ENCODE results near the gene NEK6.

Gene NEK6

GRCh38 chr9:124350494-124351263 lies 92.9 kb downstream of the NEK6 start:
- Histone ChIP-seq H3K4me1 (ENCODE audit: low read depth, poor library complexity, severe bottlenecking) (no peaks in the 10 kb centered on the region), H3K79me2 (ENCODE audit: insufficient read depth, low read depth) (no peaks in the 10 kb centered on the region), H3K27ac (no peak overlapping the region), H3K36me3 (ENCODE audit: insufficient read depth) (no peaks in the 10 kb centered on the region), H3K27me3 (ENCODE audit: insufficient read depth, low read depth) (no peaks in the 10 kb centered on the region), H3K9ac (no peak overlapping the region), H3K4me2 (no peak overlapping the region), H3K4me3 (IDR thresholded peaks at IDR 0.05; ENCODE audit: insufficient read depth, low read depth, low read length) (no peak overlapping the region), H2AFZ (ENCODE audit: low read depth) (no peak overlapping the region), H4K20me1 (ENCODE audit: insufficient read depth) (no peaks in the 10 kb centered on the region)
- TF ChIP-seq CTCF (conservative IDR thresholded peaks at IDR 0.05; ENCODE audit: low read depth, low read length): no peak

GRCh38 chr9:124351672-124352468 lies 94.1 kb downstream of the NEK6 start:
- H3K79me2 ChIP-seq (ENCODE audit: insufficient read depth, low read depth): no peaks in the 10 kb centered on the region
- H3K27me3 ChIP-seq (ENCODE audit: insufficient read depth, low read depth): no peaks in the 10 kb centered on the region
- H2AFZ ChIP-seq (ENCODE audit: low read depth): no peak overlapping the region
- H3K27ac ChIP-seq: no peak overlapping the region
- no peak overlapping the region for H3K4me2 ChIP-seq
- TF ChIP-seq CTCF (conservative IDR thresholded peaks at IDR 0.05; ENCODE audit: low read depth, low read length): no peak
- no peak overlapping the region for H3K4me3 ChIP-seq (IDR thresholded peaks at IDR 0.05; ENCODE audit: insufficient read depth, low read depth, low read length)
- H3K36me3 ChIP-seq (ENCODE audit: insufficient read depth): no peaks in the 10 kb centered on the region
- no peaks in the 10 kb centered on the region for H3K4me1 ChIP-seq (ENCODE audit: low read depth, poor library complexity, severe bottlenecking)
- H4K20me1 ChIP-seq (ENCODE audit: insufficient read depth): 0 out of 2 replicates have a peak, but pooled peaks cover 2% of the 10 kb centered on the region
- H3K9ac ChIP-seq: no peak overlapping the region

GRCh38 chr9:124352616-124353015 lies 94.9 kb downstream of the NEK6 start:
- no peaks in the 10 kb centered on the region; the same call in 1 of the 2 replicates for H3K79me2 ChIP-seq (ENCODE audit: insufficient read depth, low read depth)
- no peak overlapping the region for H3K4me3 ChIP-seq (IDR thresholded peaks at IDR 0.05; ENCODE audit: insufficient read depth, low read depth, low read length)
- H3K27ac ChIP-seq: no peak overlapping the region
- H3K4me1 ChIP-seq (ENCODE audit: low read depth, poor library complexity, severe bottlenecking): no peaks in the 10 kb centered on the region
- no peak overlapping the region for H2AFZ ChIP-seq (ENCODE audit: low read depth)
- no peak overlapping the region for H3K9ac ChIP-seq
- 0 out of 2 replicates have a peak, but pooled peaks cover 7% of the 10 kb centered on the region for H4K20me1 ChIP-seq (ENCODE audit: insufficient read depth)
- no peak for TF ChIP-seq CTCF (conservative IDR thresholded peaks at IDR 0.05; ENCODE audit: low read depth, low read length)
- no peaks in the 10 kb centered on the region for H3K27me3 ChIP-seq (ENCODE audit: insufficient read depth, low read depth)
- H3K4me2 ChIP-seq: no peak overlapping the region
- no peaks in the 10 kb centered on the region for H3K36me3 ChIP-seq (ENCODE audit: insufficient read depth)

- 0 out of 2 replicates have a peak, but pooled peaks cover 7% of the 10 kb centered on the region for H4K20me1 ChIP-seq (ENCODE audit: insufficient read depth)
- TF ChIP-seq CTCF (conservative IDR thresholded peaks at IDR 0.05; ENCODE audit: low read depth, low read length): no peak
- no peak overlapping the region for H2AFZ ChIP-seq (ENCODE audit: low read depth)
- H3K4me3 ChIP-seq (IDR thresholded peaks at IDR 0.05; ENCODE audit: insufficient read depth, low read depth, low read length): no peak overlapping the region
- H3K4me2 ChIP-seq: no peak overlapping the region
- no peaks in the 10 kb centered on the region for H3K36me3 ChIP-seq (ENCODE audit: insufficient read depth)
- H3K9ac ChIP-seq: no peak overlapping the region
- H3K27me3 ChIP-seq (ENCODE audit: insufficient read depth, low read depth): no peaks in the 10 kb centered on the region
- no peaks in the 10 kb centered on the region for H3K4me1 ChIP-seq (ENCODE audit: low read depth, poor library complexity, severe bottlenecking)
- H3K27ac ChIP-seq: no peak overlapping the region
- peaks cover 3% of the 10 kb centered on the region; the same call in 1 of the 2 replicates for H3K79me2 ChIP-seq (ENCODE audit: insufficient read depth, low read depth)
Measured at GRCh38 chr9:124353166-124353768, 95.5 kb downstream of the NEK6 start.

Measured in KMS-11 (cell line).